ENCODE measurements around the gene ITPKB. TPM values are rescaled to one million over a fixed set of nuclear protein-coding genes. Genes with fewer than 3 reads are reported as not detected.

ITPKB gene
- total RNA-seq, 2 donors from 2014 or later = 13.8 to 18.3 TPM

DNA sequence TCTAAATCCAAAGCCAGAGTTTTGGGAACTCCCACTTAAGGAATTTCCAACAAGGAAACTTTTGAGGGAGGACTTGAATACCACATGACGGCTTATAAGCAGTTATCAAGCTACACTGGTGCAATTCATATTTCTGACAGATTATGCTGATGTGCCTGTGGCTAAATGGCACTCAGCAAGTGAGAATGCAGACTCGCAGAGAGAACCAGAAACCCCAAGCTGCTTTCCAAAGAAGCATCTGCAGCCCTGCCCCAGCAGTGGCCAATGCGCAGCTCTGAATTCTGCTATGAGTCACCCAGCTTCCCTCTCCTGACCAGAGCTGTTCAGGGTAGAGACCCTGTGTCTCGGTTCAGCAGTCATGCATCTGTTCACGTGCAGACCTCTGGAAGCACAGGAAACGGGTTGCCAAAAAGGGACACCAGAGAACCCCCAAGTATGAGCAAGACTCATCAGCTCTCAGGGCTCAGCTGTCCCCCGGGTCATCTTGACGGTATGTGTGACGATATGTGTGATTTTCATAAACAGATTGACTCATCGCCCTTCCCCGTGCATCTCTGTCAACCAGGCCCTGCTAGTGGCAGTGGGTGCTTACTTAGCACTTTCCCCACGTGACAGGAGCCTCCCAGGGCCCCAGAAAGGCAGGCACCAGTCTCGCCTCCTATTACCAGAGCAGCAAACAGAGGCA is 76.3 kb downstream of the ITPKB start:
- intact Hi-C loops (cut with DNase I) = loop anchor here in 1 of 2 donors (5.0 kb wide), 1 partner anchor 75 kb away; the partner anchor contains the start of gene ITPKB
- ATAC-seq (peak; percentile 62 to 85), DNase-seq (peak; percentile 77)

DNA sequence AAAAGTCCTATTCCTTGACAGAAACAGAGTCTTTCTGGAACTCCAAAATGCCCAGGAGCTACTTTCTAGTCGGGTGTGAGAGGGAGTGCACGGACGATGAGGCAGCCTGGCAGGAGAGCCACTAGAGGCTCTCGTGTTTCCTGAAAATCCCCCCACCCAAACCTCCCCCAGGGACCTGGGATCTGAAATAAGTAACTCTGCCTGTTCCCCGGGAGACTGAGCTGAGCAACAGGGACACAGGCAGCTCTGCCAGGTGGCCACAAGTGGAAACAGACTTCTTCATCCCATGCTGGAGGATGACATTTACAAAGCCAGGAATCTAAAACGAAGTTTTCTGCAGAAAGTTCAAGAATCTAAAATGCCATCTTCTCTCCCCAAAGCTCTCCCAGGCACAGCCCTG is 77.1 kb downstream of the ITPKB start:
- intact Hi-C loops (cut with DNase I) = loop anchor here in 1 of 2 donors (5.0 kb wide), 1 partner anchor 75 kb away; the partner anchor contains the start of gene ITPKB
- ATAC-seq (no peak), DNase-seq (peak; percentile 6)

DNA sequence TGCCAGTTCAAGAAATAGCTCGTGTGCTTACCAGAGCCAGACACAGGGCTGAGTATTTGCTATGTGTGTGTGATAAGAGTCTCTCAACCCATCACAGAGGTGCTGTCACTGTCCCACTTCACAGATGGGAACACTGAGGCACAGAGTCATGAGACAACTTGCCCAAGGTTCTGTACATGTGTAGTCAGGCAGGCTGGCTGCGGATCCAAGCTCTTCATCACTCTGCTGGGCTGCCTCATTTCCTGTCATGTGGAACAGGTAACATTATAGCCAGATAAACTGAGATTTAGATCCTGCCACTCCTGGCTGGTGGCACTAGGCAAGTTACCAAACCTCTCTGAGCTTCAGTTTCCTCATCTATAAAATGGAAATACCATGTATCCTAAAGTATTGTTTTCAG is 77.8 kb downstream of the ITPKB start:
- DNase-seq (no peak), ATAC-seq (no peak)
- intact Hi-C loops (cut with DNase I) = loop anchor here in 1 of 2 donors (5.0 kb wide), 1 partner anchor 76 kb away; the partner anchor contains the start of gene ITPKB

DNA sequence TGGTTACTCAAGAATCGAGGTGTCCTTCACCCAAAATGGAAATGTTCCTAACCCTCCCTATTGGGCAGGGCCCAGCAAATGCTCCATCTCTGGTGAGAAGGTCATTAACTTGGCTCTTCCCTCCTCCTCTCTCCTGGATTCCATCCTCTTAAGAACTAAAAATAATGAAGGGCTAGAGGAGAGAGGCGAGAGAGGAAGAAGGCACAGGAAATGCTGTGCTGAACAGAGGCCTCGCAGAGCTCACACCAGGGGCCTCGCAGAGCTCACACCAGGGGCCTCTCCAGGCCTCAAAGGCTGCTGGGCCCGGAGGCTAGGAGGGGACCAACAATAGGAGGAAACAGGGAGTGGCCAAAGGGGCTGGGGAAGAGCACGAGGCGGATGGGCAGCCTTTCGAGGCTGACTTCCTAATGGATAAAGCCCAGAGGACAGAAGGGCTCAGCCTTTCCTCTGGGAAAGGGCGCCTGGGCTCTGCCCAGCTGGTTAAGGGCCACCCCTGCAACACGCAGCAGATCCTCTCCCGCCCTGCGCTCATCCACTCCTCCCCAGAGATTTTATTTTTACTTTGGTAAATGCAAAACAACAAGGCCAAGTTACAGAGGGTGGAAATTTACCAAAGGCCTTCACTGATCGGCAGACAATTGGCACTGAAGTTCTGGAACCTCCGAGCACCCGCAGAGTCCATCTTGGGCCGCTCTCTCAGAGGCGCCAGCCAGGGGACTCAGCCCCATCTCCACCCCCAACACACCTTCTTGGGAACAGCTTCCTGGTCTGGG is 78.5 kb downstream of the ITPKB start:
- DNase-seq (peak; percentile 76), ATAC-seq (peak; percentile 28 to 32)
- intact Hi-C loops (cut with DNase I) = loop anchor here in 1 of 2 donors (5.0 kb wide), 1 partner anchor 77 kb away; the partner anchor contains the start of gene ITPKB

DNA sequence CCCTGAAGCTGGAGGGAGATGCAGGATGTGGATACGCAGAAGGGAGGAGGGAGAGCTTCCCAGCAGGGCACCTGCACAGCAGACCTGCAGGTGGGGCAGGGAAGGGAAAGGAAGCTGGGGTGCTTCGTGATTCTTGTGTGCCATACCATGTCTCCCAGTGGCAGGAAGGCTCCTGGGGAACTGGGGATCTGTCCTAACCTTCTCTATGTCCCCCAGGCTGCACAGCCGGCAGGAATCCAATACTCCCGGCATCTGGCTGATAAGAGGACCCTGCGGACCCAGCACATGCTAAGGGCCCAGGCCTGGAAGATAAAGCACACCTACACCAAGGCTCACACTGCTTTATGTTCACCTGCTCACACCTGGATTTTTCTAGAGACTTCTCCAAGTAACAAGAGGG is 79.4 kb downstream of the ITPKB start:
- peak; percentile 14 for DNase-seq
- intact Hi-C loops (cut with DNase I) = loop anchor here (5.0 to 10.0 kb wide), 2 partner anchors 75 to 78 kb away; partner anchors contain the start of gene ITPKB (in 2 of the 2)
- ATAC-seq = no peak

DNA sequence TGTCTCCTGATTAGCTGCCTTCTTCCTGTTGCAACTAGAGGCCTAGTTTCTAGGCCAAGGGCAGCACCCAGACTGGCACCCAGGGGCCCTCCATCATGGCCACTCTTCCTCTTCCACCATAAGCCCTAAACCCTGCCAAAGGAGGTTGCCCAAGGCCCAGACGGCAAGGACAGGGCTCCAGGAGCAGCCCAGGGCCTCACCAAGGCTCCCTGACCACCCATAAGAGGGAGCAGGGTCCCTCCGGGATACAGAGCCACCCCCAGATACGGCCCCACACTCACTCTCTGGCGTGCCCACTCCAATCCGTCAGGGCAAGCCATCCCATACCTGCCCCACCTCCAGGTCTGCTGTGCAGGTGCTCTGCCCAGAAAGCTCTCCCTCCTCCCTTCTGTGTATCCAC is 79.9 kb downstream of the ITPKB start:
- DNase-seq (peak; percentile 11), ATAC-seq (no peak)
- intact Hi-C loops (cut with DNase I) = loop anchor here in 1 of 2 donors (10.0 kb wide), 1 partner anchor 76 kb away; the partner anchor contains the start of gene ITPKB

DNA sequence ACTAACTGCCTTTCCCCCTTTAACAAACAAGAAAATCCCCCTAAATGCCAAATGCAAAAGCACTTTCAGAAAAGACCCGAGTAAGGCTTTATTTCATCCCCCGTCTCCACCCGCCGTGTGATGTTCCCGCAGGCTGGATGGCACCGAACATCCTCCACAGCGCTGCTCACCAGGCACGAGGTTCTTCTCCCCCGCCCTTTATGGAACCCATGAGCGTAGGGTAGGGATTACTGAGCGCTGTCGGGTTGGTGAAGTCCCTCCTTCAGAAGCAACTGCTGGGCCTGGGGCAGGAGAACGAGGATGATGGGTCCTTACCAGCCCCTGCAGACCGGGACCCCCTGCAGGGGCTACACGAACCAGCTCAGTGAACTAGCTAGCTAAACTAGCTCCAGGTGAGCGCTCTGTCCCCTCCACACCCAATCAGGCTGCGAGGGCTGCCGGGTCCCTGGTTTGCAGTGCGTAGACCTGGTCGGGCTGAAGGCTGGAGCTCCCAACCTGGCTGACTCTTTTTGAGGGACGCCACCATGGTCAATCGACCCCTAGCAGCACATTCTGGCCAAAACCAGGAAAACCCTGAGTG is 80.4 kb downstream of the ITPKB start:
- DNase-seq (peak; percentile 10), ATAC-seq (no peak)
- intact Hi-C loops (cut with DNase I) = loop anchor here in 1 of 2 donors (10.0 kb wide), 1 partner anchor 76 kb away; the partner anchor contains the start of gene ITPKB

DNA sequence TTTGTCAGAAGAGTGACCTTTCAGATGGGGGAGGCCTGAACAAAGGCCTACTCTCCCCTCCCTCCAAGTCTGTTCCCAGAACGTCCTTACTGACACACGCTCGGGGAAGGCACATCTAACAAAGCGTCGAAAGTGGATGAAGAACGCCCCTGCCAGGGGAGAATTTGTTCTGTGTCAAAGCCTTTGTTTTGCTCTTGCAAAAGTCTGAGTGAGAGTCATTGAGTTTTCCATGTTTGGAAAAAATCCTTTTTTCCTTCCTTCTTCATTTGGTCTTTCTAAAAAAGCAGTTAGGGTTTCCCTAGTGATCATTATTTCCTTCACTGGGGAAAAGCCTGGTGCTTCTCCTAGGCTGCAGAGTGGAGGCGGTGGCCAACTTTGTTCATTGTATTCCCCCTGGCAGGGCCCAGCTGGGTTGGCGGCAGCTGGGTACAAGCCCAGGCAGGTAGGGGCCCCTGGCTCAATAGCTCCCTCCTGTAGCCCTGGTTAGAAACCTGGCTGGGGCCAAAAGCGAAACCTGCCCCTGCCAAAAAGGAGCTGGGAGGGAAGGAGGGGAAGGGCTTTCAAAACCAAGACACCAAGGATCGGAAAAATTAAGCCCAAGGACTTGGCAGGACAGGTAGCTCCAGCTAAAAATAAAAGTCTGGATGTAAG is 81.1 kb downstream of the ITPKB start:
- DNase-seq = no peak
- ATAC-seq = no peak
- intact Hi-C loops (cut with DNase I) = loop anchor here in 1 of 2 donors (10.0 kb wide), 1 partner anchor 77 kb away; the partner anchor contains the start of gene ITPKB

DNA sequence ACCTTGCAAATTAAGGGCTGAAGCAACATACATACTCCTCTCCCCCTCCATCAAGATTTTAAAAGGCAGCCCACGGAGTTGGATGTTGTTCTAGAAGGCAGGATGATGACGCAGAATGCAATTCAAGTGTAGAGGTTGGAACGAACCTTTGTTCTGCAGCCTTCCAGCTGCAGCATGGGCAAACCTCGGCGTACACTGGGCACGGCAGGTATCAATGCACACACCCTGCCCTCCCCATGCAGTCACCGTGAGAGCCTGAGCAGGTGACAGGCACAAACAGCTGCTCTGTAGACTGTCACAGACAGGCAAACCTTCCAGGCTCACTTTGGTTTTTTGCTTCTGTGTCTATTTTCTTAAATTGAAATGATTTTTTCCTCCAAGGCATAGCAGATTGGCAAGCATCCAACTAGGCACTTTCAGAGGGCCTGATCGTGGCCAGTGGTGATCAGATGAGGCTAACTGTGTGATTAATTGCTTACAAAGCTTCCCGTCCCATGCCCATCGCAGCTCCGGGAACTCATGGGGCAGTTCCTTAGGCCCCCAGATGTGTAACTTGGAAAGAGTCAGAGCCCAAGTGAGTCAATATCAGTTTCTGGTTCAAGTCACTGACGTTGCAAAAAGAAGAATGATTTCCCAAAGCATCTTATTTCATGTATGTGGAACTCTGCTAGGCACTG is 82.3 kb downstream of the ITPKB start:
- DNase-seq (no peak), ATAC-seq (peak in 1 of 2 donors; percentile 34)
- intact Hi-C loops (cut with DNase I) = loop anchor here in 1 of 2 donors (10.0 kb wide), 1 partner anchor 78 kb away; the partner anchor contains the start of gene ITPKB

DNA sequence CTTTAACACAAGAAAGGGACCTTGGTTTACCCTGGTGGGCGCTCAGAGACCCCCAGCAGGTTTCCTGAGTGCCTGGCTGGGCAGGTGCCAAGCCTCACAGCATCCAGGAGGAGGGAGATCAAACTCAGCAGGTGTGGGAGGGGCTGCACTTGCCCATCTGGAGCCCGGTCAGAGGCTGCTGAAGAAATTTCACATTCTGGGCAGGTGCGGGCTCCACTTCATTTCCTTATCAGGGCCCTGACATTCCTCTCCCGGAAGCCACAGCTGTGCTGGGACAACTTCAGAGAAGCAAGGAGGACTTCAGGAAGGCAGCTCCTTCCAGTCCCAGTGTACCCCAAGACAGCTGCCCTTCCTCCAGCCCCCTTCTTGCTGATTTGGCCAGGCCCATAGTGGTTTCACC is 82.9 kb downstream of the ITPKB start:
- DNase-seq (no peak), ATAC-seq (no peak)
- intact Hi-C loops (cut with DNase I) = loop anchor here in 1 of 2 donors (10.0 kb wide), 1 partner anchor 79 kb away; the partner anchor contains the start of gene ITPKB

DNA sequence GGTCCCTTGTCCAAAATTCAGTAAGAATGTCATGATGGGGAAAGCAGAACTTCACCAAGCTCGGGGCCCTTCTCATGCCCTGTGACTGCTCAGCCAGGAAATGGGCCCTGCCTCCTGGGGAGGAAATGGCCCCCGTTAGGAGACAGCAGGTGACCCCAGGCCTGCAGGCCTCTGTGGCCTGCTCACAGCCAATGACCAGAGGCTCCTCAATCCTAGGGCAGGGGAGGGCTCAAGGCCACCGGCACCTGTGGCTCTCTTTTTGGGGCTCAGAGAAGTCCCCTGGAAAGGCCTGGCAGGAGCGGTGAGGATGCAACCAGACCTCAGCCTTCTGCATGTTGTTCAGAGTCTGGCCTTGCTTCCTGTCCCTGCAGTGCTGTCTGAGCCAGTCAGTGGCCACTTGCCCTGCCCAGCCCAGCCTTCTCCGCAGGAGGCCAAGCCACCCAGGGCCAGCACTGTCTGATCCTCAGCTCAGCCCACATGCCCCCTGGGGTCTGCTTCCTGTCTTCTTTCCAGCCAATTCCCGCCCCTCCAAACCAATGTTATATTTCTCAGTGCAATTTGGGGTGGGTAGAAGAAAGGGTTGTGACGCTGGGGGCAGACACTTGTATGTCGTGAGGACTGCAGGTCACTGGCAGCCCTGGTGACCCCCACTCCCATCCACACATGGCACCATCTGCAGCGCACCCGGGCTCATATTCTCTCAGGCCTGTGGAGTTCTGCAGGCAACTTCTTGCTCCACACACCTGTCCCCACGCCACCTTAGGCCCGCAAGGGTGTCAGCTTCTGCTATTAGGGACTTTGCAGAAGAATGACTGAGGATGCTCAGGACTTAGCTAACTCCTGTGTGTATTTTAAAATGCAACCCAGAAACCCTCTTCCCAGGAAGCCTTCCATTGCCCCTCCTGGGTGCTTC is 83.6 kb downstream of the ITPKB start:
- no peak for ATAC-seq
- intact Hi-C loops (cut with DNase I) = loop anchor here in 1 of 2 donors (10.0 kb wide), 1 partner anchor 79 kb away; the partner anchor contains the start of gene ITPKB
- DNase-seq = no peak

DNA sequence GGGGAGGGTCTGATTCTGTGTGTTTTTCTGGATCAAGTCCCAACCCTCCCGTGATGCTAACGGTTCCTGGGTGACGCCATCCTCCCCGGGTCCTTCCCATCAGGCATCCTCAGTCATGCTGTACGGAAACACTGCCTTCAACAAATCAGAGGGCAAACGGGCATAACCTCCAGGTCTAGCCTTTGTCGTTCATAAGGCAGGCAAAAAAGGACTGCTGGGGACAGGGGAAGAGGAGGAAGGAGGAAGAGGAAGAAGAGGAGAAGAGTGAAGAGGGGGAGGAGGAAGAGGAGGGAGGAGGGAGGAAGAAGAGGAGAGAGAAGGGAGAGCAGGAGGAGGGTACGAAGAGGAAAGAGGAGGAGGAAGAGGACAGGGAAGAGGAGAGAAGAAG is 84.4 kb downstream of the ITPKB start:
- intact Hi-C loops (cut with DNase I) = loop anchor here in 1 of 2 donors (10.0 kb wide), 1 partner anchor 80 kb away; the partner anchor contains the start of gene ITPKB
- DNase-seq (no peak), ATAC-seq (no peak)

DNA sequence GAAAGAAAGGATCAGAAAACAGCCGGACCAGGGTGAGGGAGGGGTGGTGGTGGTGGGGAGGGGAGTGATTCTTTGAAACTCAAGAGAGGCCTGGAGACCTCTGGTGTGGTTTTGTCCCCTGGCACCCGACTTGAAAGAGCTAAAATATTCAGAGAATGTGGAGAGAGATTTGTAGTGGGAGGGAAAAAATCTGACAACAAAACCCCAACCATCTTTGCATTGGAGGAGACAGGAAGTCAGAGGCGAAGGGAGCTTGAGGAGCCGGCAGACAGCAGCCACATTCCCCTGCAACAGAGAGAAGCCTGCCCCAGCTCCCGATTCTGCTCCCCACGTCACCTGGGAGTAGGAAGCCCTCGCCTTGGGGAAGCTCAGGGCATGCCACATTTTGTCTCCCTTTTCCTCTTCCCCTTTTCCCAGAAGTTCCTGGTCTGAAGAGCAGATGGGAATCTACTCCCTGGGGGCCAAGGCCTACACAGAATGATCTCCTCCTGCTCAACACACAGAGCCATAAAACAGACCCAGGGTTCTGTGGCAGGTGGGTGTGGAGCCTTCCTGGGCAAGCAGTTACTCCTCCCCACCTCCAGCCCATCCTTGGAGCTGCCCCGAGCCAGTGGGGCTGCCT is 84.9 kb downstream of the ITPKB start:
- no peak for DNase-seq
- intact Hi-C loops (cut with DNase I) = loop anchor here in 1 of 2 donors (10.0 kb wide), 1 partner anchor 81 kb away; the partner anchor contains the start of gene ITPKB

DNA sequence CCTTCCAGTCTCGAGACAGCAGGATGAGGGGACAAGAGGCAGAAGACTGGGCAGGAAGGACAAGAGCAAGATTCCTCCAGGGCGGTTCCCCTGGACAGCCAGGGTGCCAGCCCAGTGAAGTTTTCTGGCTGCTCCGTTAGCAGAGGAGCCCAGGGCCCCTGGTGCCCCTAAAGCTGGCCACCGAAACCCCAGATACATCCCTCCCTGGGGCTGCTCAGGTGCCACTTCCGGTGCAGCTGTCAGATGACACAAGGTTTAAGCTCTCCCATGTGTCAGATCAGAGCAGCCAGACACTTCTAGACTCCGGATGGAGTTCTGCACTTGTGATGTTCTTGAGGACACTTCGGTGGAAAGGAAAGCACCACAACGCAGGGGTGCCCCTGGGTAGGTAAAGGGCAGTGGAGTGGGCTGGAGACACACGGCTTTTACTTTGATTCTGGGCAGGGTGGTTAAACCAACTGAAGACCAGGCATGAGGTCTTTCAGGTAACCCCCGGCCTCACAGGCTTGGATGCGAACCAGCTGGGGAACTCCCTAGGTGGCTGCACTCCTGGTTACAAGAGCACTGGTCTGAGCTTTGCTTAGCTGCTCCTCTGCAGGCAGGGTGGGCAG is 85.7 kb downstream of the ITPKB start:
- intact Hi-C loops (cut with DNase I) = loop anchor here in 1 of 2 donors (10.0 kb wide), 1 partner anchor 81 kb away; the partner anchor contains the start of gene ITPKB
- ATAC-seq (no peak), DNase-seq (no peak)

More for the DNA sequence above, 84.9 kb downstream of the ITPKB start:
- no peak for ATAC-seq

DNA sequence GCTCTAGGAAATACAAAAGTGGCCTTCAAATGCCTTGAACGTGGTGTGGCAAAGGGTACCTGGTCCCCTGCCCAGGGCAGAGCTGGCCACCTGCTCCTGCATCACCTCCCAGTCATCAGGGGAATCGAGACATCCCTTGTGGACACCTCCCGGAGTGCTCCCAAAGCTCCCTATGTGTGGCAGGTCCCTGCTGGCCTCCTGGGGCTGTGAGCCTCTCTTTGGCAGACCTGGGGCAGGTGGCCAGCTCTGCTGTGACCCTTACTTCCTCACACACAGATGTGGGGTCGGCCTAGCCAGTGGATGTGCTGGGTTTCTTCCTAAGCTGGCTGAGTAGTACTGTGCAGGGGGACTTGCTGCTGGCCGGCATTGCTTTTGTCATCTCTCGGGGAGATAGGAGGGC is 86.5 kb downstream of the ITPKB start:
- DNase-seq = no peak
- no peak for ATAC-seq
- intact Hi-C loops (cut with DNase I) = loop anchor here in 1 of 2 donors (10.0 kb wide), 1 partner anchor 82 kb away; the partner anchor contains the start of gene ITPKB

DNA sequence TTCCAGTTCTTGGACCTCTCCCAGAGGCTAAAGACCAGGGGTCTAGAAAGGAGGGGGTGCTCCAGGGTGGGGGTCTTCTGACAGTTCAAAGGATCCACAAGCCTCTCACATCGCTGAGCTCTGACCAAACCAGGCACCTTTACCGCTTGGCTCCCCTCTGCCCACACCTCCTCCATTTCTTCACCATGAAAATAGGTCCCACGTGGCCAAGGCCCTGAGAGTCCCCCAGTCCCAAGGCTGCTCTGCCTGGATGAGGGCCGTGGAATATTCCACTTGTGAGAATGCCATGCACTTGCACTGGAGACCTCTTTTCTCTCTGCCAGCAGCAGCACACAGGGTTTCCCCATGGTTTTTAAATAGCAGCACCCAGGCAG is 87.4 kb downstream of the ITPKB start:
- DNase-seq (no peak), ATAC-seq (no peak)
- intact Hi-C loops (cut with DNase I) = loop anchor here in 1 of 2 donors (10.0 kb wide), 1 partner anchor 83 kb away; the partner anchor contains the start of gene ITPKB

All from left cardiac atrium (tissue), 4 donors.